Measurements from ENCODE around the gene SFXN3.

GRCh38 chr10:101043363-101043707 lies 12.3 kb downstream of the SFXN3 start:
- TF ChIP-seq CTCF (IDR thresholded peaks at IDR 0.05) (no peak), POLR2A (IDR thresholded peaks at IDR 0.05) (no peak)
